ENCODE measurements around the gene NKD1. TPM values are rescaled to one million over a fixed set of nuclear protein-coding genes. Genes with fewer than 3 reads are reported as not detected.

Gene NKD1
- total RNA-seq, 1 donor from 2014 or later, result 0.33 TPM

GRCh38 chr16:50559804-50560514 is 11.8 kb downstream of the NKD1 start:
- H3K4me3 ChIP-seq (ENCODE audit: low read depth, low read length), result no peak overlapping the region
- no peak for DNase-seq (ENCODE audit: low read depth)
- TF ChIP-seq CTCF (IDR thresholded peaks at IDR 0.05; ENCODE audit: insufficient read depth, low read length, poor library complexity, severe bottlenecking), result no peak
- no peaks in the 10 kb centered on the region for H3K27me3 ChIP-seq (ENCODE audit: control insufficient read depth, insufficient read depth, low read length)
- no peaks in the 10 kb centered on the region for H3K36me3 ChIP-seq (ENCODE audit: control insufficient read depth, insufficient read depth, low read length)

GRCh38 chr16:50560903-50561863 is 13.0 kb downstream of the NKD1 start:
- Histone ChIP-seq H3K27me3 (ENCODE audit: control insufficient read depth, insufficient read depth, low read length) (no peaks in the 10 kb centered on the region), H3K4me3 (ENCODE audit: low read depth, low read length) (no peak overlapping the region), H3K36me3 (ENCODE audit: control insufficient read depth, insufficient read depth, low read length) (no peaks in the 10 kb centered on the region)
- TF ChIP-seq CTCF (IDR thresholded peaks at IDR 0.05; ENCODE audit: insufficient read depth, low read length, poor library complexity, severe bottlenecking), result no peak
- DNase-seq (ENCODE audit: low read depth), result no peak

- DNase-seq (ENCODE audit: low read depth), result no peak
- Histone ChIP-seq H3K27me3 (ENCODE audit: control insufficient read depth, insufficient read depth, low read length) (no peaks in the 10 kb centered on the region), H3K36me3 (ENCODE audit: control insufficient read depth, insufficient read depth, low read length) (no peaks in the 10 kb centered on the region), H3K4me3 (ENCODE audit: low read depth, low read length) (no peak overlapping the region)
- TF ChIP-seq CTCF (IDR thresholded peaks at IDR 0.05; ENCODE audit: insufficient read depth, low read length, poor library complexity, severe bottlenecking), result no peak
These were observed 14.5 kb downstream of the NKD1 start for GRCh38 chr16:50562657-50563056.

GRCh38 chr16:50563989-50564388 is 15.8 kb downstream of the NKD1 start:
- H3K36me3 ChIP-seq (ENCODE audit: control insufficient read depth, insufficient read depth, low read length), result no peaks in the 10 kb centered on the region
- TF ChIP-seq CTCF (IDR thresholded peaks at IDR 0.05; ENCODE audit: insufficient read depth, low read length, poor library complexity, severe bottlenecking), result no peak
- no peak overlapping the region for H3K4me3 ChIP-seq (ENCODE audit: low read depth, low read length)
- DNase-seq (ENCODE audit: low read depth), result no peak
- no peaks in the 10 kb centered on the region for H3K27me3 ChIP-seq (ENCODE audit: control insufficient read depth, insufficient read depth, low read length)

GRCh38 chr16:50565428-50565827 is 17.2 kb downstream of the NKD1 start:
- Histone ChIP-seq H3K4me3 (ENCODE audit: low read depth, low read length) (no peak overlapping the region), H3K27me3 (ENCODE audit: control insufficient read depth, insufficient read depth, low read length) (no peaks in the 10 kb centered on the region), H3K36me3 (ENCODE audit: control insufficient read depth, insufficient read depth, low read length) (no peaks in the 10 kb centered on the region)
- no peak for DNase-seq (ENCODE audit: low read depth)
- TF ChIP-seq CTCF (IDR thresholded peaks at IDR 0.05; ENCODE audit: insufficient read depth, low read length, poor library complexity, severe bottlenecking), result no peak
